A549 (cell line): ENCODE results near the gene TCTA.
A peak's percentile ranks its signal among the peaks of the same experiment; 100 is the strongest.

Experiments used
- FOSL2 ChIP-seq, 2 experiments: fragments of 450-650 bp in 1 of 2; fragments of >200 bp in 1 of 2; sonication (Bioruptor Twin) in 1 of 2; formaldehyde crosslinking; IDR thresholded peaks; 2 replicates each; pipeline versions ENCODE4 v1.5.0 to v1.6.1; 2016 to 2020; ENCODE audit warnings: mild to moderate bottlenecking in 1 of 2, moderate library complexity in 1 of 2
- NFE2L2 ChIP-seq: fragments of 150-350 bp; conservative IDR thresholded peaks from 2 replicates; pipeline ENCODE4 v1.6.1; 2014; ENCODE audit warnings: low read length
- POLR2A ChIP-seq: IDR thresholded peaks from 2 replicates; pipeline ENCODE4 v1.6.1; 2012; ENCODE audit warnings: mild to moderate bottlenecking, low read length
- RARB ChIP-seq: fragments of 250-450 bp; sonication (Bioruptor Pico); IDR thresholded peaks from 2 replicates; pipeline ENCODE4 v1.8.0; 2021; ENCODE audit warnings: mild to moderate bottlenecking, moderate library complexity
- RCOR1 ChIP-seq: fragments of 150-350 bp; IDR thresholded peaks from 2 replicates; pipeline ENCODE4 v1.6.1; 2014; ENCODE audit warnings: antibody characterized with exemption, low read length, low read depth
- SMC3 ChIP-seq: fragments of >200 bp; sonication (Bioruptor Twin); formaldehyde crosslinking; IDR thresholded peaks from 3 replicates; pipeline ENCODE4 v1.6.1; 2018; ENCODE audit warnings: inconsistent platforms
- SREBF2 ChIP-seq: fragments of 450-650 bp; IDR thresholded peaks from 2 replicates; pipeline ENCODE4 v1.6.1; 2014; ENCODE audit warnings: mild to moderate bottlenecking, moderate library complexity
- TF ChIP-seq, protein P1 (sequence below): fragments of >200 bp; sonication (Bioruptor Twin); formaldehyde crosslinking; IDR thresholded peaks from 3 replicates; pipeline ENCODE4 v1.5.1; 2016
- TF ChIP-seq, protein P2 (sequence below): fragments of >200 bp; sonication (Bioruptor Twin); formaldehyde crosslinking; IDR thresholded peaks from 3 replicates; pipeline ENCODE4 v1.6.1; 2016

DNA sequence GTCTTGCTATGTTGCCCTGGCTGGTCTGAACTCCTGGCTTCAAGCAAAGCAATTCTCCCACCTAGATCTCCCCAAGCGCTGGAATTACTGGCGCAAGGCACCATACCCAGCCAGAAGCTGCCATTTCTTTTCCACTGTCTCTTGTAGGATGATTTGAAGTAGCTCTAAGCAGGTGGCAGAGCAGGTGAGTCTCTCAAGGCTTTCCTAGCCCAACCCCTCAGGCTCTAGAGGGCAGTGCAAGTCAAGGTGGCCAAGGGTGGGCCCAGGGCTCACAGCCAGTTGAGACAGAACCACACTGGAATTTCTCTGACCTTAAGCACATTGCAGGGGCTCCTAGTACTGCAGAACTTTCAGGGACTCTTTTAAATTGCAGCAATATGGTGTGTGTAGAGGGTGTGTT lies 42.2 kb downstream of the TCTA start:
- peak; percentile 23; the same call in 1 of the 3 replicates for TF ChIP-seq SMC3
- TF ChIP-seq, protein P1, sequence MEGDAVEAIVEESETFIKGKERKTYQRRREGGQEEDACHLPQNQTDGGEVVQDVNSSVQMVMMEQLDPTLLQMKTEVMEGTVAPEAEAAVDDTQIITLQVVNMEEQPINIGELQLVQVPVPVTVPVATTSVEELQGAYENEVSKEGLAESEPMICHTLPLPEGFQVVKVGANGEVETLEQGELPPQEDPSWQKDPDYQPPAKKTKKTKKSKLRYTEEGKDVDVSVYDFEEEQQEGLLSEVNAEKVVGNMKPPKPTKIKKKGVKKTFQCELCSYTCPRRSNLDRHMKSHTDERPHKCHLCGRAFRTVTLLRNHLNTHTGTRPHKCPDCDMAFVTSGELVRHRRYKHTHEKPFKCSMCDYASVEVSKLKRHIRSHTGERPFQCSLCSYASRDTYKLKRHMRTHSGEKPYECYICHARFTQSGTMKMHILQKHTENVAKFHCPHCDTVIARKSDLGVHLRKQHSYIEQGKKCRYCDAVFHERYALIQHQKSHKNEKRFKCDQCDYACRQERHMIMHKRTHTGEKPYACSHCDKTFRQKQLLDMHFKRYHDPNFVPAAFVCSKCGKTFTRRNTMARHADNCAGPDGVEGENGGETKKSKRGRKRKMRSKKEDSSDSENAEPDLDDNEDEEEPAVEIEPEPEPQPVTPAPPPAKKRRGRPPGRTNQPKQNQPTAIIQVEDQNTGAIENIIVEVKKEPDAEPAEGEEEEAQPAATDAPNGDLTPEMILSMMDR: peak; percentile 30; the same call in 1 of the 3 replicates
- TF ChIP-seq RCOR1: no peak
- no peak for TF ChIP-seq POLR2A
- no peak for TF ChIP-seq NFE2L2
- no peak for TF ChIP-seq FOSL2 (IDR thresholded peaks at IDR 0.05)
- TF ChIP-seq FOSL2 (CRISPR knock-in tag; IDR thresholded peaks at IDR 0.05): no peak
- TF ChIP-seq, protein P2, sequence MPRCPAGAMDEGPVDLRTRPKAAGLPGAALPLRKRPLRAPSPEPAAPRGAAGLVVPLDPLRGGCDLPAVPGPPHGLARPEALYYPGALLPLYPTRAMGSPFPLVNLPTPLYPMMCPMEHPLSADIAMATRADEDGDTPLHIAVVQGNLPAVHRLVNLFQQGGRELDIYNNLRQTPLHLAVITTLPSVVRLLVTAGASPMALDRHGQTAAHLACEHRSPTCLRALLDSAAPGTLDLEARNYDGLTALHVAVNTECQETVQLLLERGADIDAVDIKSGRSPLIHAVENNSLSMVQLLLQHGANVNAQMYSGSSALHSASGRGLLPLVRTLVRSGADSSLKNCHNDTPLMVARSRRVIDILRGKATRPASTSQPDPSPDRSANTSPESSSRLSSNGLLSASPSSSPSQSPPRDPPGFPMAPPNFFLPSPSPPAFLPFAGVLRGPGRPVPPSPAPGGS: no peak
- no peak for TF ChIP-seq RARB (CRISPR knock-in tag)
- no peak for TF ChIP-seq SREBF2
